Measurements from ENCODE around the gene RSAD1. TPM values are rescaled to one million over a fixed set of nuclear protein-coding genes. Genes with fewer than 3 reads are reported as not detected.
"Not testable (repeated sequence)": the region's sequence is repeated elsewhere in the genome, so short reads cannot be mapped to it uniquely, and the experiment has no call there.

The RSAD1 gene
- total RNA-seq, 2 experiments from 2014 or later = 44.6 to 44.7 TPM

- H3K27me3 ChIP-seq (ENCODE audit: control insufficient read depth in 1 of 2, insufficient read depth in 2 of 2, low read length in 2 of 2) = no peaks in the 10 kb centered on the region
- Mint-ChIP-seq H3K9me3 (no peaks in the 10 kb centered on the region), H3K27me3 (peaks cover 7% of the 10 kb centered on the region), H3K36me3 (ENCODE audit: low read depth) (peaks cover 11% of the 10 kb centered on the region), H3K4me3 (no peak overlapping the region), H3K27ac (no peak overlapping the region), H3K4me1 (ENCODE audit: low read depth) (peaks cover 19% of the 10 kb centered on the region)
- no peak overlapping the region for H3K4me3 ChIP-seq (ENCODE audit: low read length)
- TF ChIP-seq CTCF (IDR thresholded peaks at IDR 0.05) = no peak
- no peaks in the 10 kb centered on the region for H3K36me3 ChIP-seq (ENCODE audit: insufficient read depth, low read length)
- ATAC-seq (ENCODE audit: poor library complexity) (no peak), DNase-seq (no peak)
- no peak overlapping the region for H3K27ac ChIP-seq (ENCODE audit: low read depth in 1 of 2, low read length in 2 of 2)
- ChIA-PET CTCF (no interaction called here), POLR2A (no interaction called here)
- peaks cover 20% of the 10 kb centered on the region for H3K4me1 ChIP-seq (ENCODE audit: insufficient read depth, low read length)
- intact Hi-C loops (cut with DNase I, micrococcal nuclease) = loop anchor here in 1 of 2 experiments (5.0 kb wide), 3 partner anchors 103 to 367 kb away; partner anchors contain the start of genes EME1 and MRPL27
- H3K9me3 ChIP-seq (ENCODE audit: control insufficient read depth in 1 of 2, insufficient read depth in 1 of 2, low read length in 2 of 2) = no peaks in the 10 kb centered on the region
Observed at GRCh38 chr17:50475362-50475761, 3.3 kb upstream of the RSAD1 start.

GRCh38 chr17:50475775-50476544 is 2.7 kb upstream of the RSAD1 start:
- not testable (repeated sequence) for H3K27me3 Mint-ChIP-seq

GRCh38 chr17:50476545-50477315 is 1.9 kb upstream of the RSAD1 start:
- peaks cover 11% of the 10 kb centered on the region for H3K36me3 Mint-ChIP-seq (ENCODE audit: low read depth)
- DNase-seq = no peak
- H3K27ac Mint-ChIP-seq = no peak overlapping the region
- H3K36me3 ChIP-seq (ENCODE audit: insufficient read depth, low read length) = peaks cover 2% of the 10 kb centered on the region
- peaks cover 23% of the 10 kb centered on the region for H3K4me1 Mint-ChIP-seq (ENCODE audit: low read depth)
- no peak overlapping the region for H3K4me3 ChIP-seq (ENCODE audit: low read length)
- intact Hi-C loops (cut with DNase I, micrococcal nuclease) = loop anchor here in 1 of 2 experiments (1.0 to 5.0 kb wide), 4 partner anchors 78 to 366 kb away; partner anchors contain the start of genes EME1 and MRPL27
- ChIA-PET POLR2A (interaction anchor here (1.3 kb wide), 1 partner anchor 79 kb away, joined by 4 read pairs; no protein-coding TSS in a partner anchor), CTCF (no interaction called here)
- no peaks in the 10 kb centered on the region for H3K9me3 ChIP-seq (ENCODE audit: control insufficient read depth in 1 of 2, insufficient read depth in 1 of 2, low read length in 2 of 2)
- no peak for ATAC-seq (ENCODE audit: poor library complexity)
- H3K27me3 Mint-ChIP-seq = no peaks in the 10 kb centered on the region
- no peak for TF ChIP-seq CTCF (IDR thresholded peaks at IDR 0.05)
- no peak overlapping the region for H3K27ac ChIP-seq (ENCODE audit: low read depth in 1 of 2, low read length in 2 of 2)
- H3K4me1 ChIP-seq (ENCODE audit: insufficient read depth, low read length) = peaks cover 22% of the 10 kb centered on the region
- no peaks in the 10 kb centered on the region for H3K9me3 Mint-ChIP-seq
- H3K4me3 Mint-ChIP-seq = no peak overlapping the region
- H3K27me3 ChIP-seq (ENCODE audit: control insufficient read depth in 1 of 2, insufficient read depth in 2 of 2, low read length in 2 of 2) = no peaks in the 10 kb centered on the region

More at GRCh38 chr17:50475775-50476544, 2.7 kb upstream of the RSAD1 start:
- DNase-seq; H3K4me3 Mint-ChIP-seq; H3K4me3 ChIP-seq (ENCODE audit: low read length); H3K27ac Mint-ChIP-seq; CTCF ChIA-PET; H3K27me3 ChIP-seq (ENCODE audit: control insufficient read depth in 1 of 2, insufficient read depth in 2 of 2, low read length in 2 of 2); ATAC-seq (ENCODE audit: poor library complexity); H3K9me3 ChIP-seq (ENCODE audit: control insufficient read depth in 1 of 2, insufficient read depth in 1 of 2, low read length in 2 of 2); H3K36me3 ChIP-seq (ENCODE audit: insufficient read depth, low read length); H3K27ac ChIP-seq (ENCODE audit: low read depth in 1 of 2, low read length in 2 of 2); H3K9me3 Mint-ChIP-seq; POLR2A ChIA-PET: not testable (repeated sequence)
- intact Hi-C loops (cut with DNase I, micrococcal nuclease) = loop anchor here in 1 of 2 experiments (5.0 kb wide), 3 partner anchors 104 to 366 kb away; partner anchors contain the start of genes EME1 and MRPL27
- H3K4me1 Mint-ChIP-seq (ENCODE audit: low read depth) = peaks cover 23% of the 10 kb centered on the region
- peaks cover 11% of the 10 kb centered on the region for H3K36me3 Mint-ChIP-seq (ENCODE audit: low read depth)
- H3K4me1 ChIP-seq (ENCODE audit: insufficient read depth, low read length) = peaks cover 22% of the 10 kb centered on the region
